A549 (cell line): ENCODE measurements around the gene TECPR2. TPM values are rescaled to one million over a fixed set of nuclear protein-coding genes. Genes with fewer than 3 reads are reported as not detected.

Source experiments
- ATAC-seq, 2 experiments: fragments of 200-7000 bp in 1 of 2; fragments of >200 bp in 1 of 2; cut with Nextera tagmentation in 1 of 2; cut with Tn5 transposase in 1 of 2; 3 replicates each; pipeline versions ENCODE4 v1.8.0 to v1.9.1; 2018 to 2020; ENCODE audit warnings: mild to moderate bottlenecking in 1 of 2, moderate library complexity in 1 of 2
- CTCF ChIA-PET: fragments of 300-600 bp; sonication (Branson Sonifier 250); formaldehyde crosslinking; extraction: SDS; loops from one replicate; lab custom pipeline; 2021; ENCODE audit warnings: antibody characterized with exemption, inconsistent platforms; lab: Yijun Ruan, JAX
- POLR2A ChIA-PET: fragments of 350-600 bp; formaldehyde crosslinking; extraction: SDS; loops from one replicate; lab custom pipeline; 2021; ENCODE audit warnings: antibody characterized with exemption, inconsistent platforms; lab: Yijun Ruan, JAX
- DNase-seq, 2 experiments: peaks; one replicate each; pipeline versions ENCODE4 v3.0.0 to v3.0.0-alpha.2; 2011 to 2016; ENCODE audit warnings: low read depth in 1 of 2, low spot score in 1 of 2
- FAIRE-seq: peaks from 2 replicates; lab custom pipeline; 2011; peaks lifted over from hg19 to GRCh38; lab: Jason Lieb, UNC
- H3K27ac ChIP-seq, 2 experiments: fragments of >200 bp; sonication (Bioruptor Twin); formaldehyde crosslinking; 3 replicates each; pipeline ENCODE4 v1.5.1; 2016 to 2017
- H3K4me1 ChIP-seq: fragments of >200 bp; sonication (Bioruptor Twin); formaldehyde crosslinking; 3 replicates; pipeline ENCODE4 v1.6.1; 2016
- H3K4me2 ChIP-seq: fragments of >200 bp; sonication (Bioruptor Twin); formaldehyde crosslinking; 3 replicates; pipeline ENCODE4 v1.6.1; 2016
- H3K4me3 ChIP-seq: fragments of >200 bp; sonication (Bioruptor Twin); formaldehyde crosslinking; 3 replicates; pipeline ENCODE4 v1.5.1; 2016
- H3K9me3 ChIP-seq: fragments of >200 bp; sonication (Bioruptor Twin); formaldehyde crosslinking; 3 replicates; pipeline ENCODE4 v1.6.1; 2016
- ATOH8 ChIP-seq: fragments of 250-450 bp; sonication (Bioruptor Pico); IDR thresholded peaks from 2 replicates; pipeline ENCODE4 v1.5.0; 2020; ENCODE audit warnings: low read depth, mild to moderate bottlenecking, moderate library complexity
- BHLHE40 ChIP-seq: IDR thresholded peaks from 2 replicates; pipeline ENCODE4 v1.6.1; 2012; ENCODE audit warnings: low read depth, low read length, inconsistent platforms
- CEBPB ChIP-seq, 2 experiments: fragments of >200 bp in 1 of 2; sonication (Bioruptor Twin) in 1 of 2; formaldehyde crosslinking in 1 of 2; IDR thresholded peaks; 2 replicates each; pipeline ENCODE4 v1.6.1; 2012 to 2016
- CTCF ChIP-seq: fragments of >200 bp; sonication (Bioruptor Twin); formaldehyde crosslinking; IDR thresholded peaks from 3 replicates; pipeline ENCODE4 v1.5.1; 2016
- ESRRA ChIP-seq: fragments of 150-350 bp; IDR thresholded peaks from 2 replicates; pipeline ENCODE4 v1.6.1; 2014; ENCODE audit warnings: mild to moderate bottlenecking, low read length, borderline replicate concordance
- FOSB ChIP-seq: fragments of 250-450 bp; sonication (Bioruptor Pico); IDR thresholded peaks from 2 replicates; pipeline ENCODE4 v1.5.0; 2020; ENCODE audit warnings: mild to moderate bottlenecking, moderate library complexity
- HEYL ChIP-seq: fragments of 250-450 bp; sonication (Bioruptor Pico); IDR thresholded peaks from 2 replicates; pipeline ENCODE4 v1.8.0; 2021; ENCODE audit warnings: mild to moderate bottlenecking, moderate library complexity
- HOXA7 ChIP-seq: fragments of 250-450 bp; sonication (Bioruptor Pico); IDR thresholded peaks from 2 replicates; pipeline ENCODE4 v1.5.0; 2020; ENCODE audit warnings: mild to moderate bottlenecking, moderate library complexity
- HOXB5 ChIP-seq: fragments of 250-450 bp; sonication (Bioruptor Pico); IDR thresholded peaks from 2 replicates; pipeline ENCODE4 v1.5.0; 2020; ENCODE audit warnings: mild to moderate bottlenecking, moderate library complexity
- MAFK ChIP-seq: fragments of 450-650 bp; IDR thresholded peaks from 2 replicates; pipeline ENCODE4 v1.6.1; 2014; ENCODE audit not compliant: partially characterized antibody
- MYC ChIP-seq: IDR thresholded peaks from 2 replicates; pipeline ENCODE4 v1.6.1; 2012; ENCODE audit warnings: mild to moderate bottlenecking, inconsistent platforms, low read length, improper control_type of control experiment, borderline replicate concordance
- PHF8 ChIP-seq: fragments of 200-600 bp; sonication (generic); IDR thresholded peaks from 2 replicates; pipeline ENCODE4 v1.6.1; 2016; ENCODE audit warnings: low read depth, mild to moderate bottlenecking, antibody characterized with exemption, moderate library complexity, borderline replicate concordance
- RAD21 ChIP-seq, 2 experiments: fragments of >200 bp in 1 of 2; sonication (Bioruptor Twin) in 1 of 2; formaldehyde crosslinking in 1 of 2; IDR thresholded peaks in 1 of 2; conservative IDR thresholded peaks in 1 of 2; 2 replicates in 1 of 2; 3 replicates in 1 of 2; pipeline ENCODE4 v1.6.1; 2012 to 2018; ENCODE audit warnings: inconsistent platforms in 1 of 2
- SMC3 ChIP-seq: fragments of >200 bp; sonication (Bioruptor Twin); formaldehyde crosslinking; IDR thresholded peaks from 3 replicates; pipeline ENCODE4 v1.6.1; 2018; ENCODE audit warnings: inconsistent platforms
- SREBF2 ChIP-seq: fragments of 450-650 bp; IDR thresholded peaks from 2 replicates; pipeline ENCODE4 v1.6.1; 2014; ENCODE audit warnings: mild to moderate bottlenecking, moderate library complexity
- ZC3H11A ChIP-seq: fragments of 450-650 bp; IDR thresholded peaks from 2 replicates; pipeline ENCODE4 v1.6.1; 2014; ENCODE audit warnings: antibody characterized with exemption, mild to moderate bottlenecking
- ZNF302 ChIP-seq: fragments of 250-450 bp; sonication (Bioruptor Pico); IDR thresholded peaks from 2 replicates; pipeline ENCODE4 v1.9.0; 2021; ENCODE audit warnings: inconsistent platforms, mild to moderate bottlenecking, moderate library complexity
- ZSCAN20 ChIP-seq: fragments of 250-450 bp; sonication (Bioruptor Pico); IDR thresholded peaks from 2 replicates; pipeline ENCODE4 v1.8.0; 2022; ENCODE audit warnings: mild to moderate bottlenecking, moderate library complexity
- WGBS: methylation state at CpG from one replicate; pipeline ENCODE4 v1.1.6; 2017; ENCODE audit errors: missing lambda C conversion rate; 5-methylcytosine and 5-hydroxymethylcytosine counted together
- polyA plus RNA-seq, 4 experiments: library from polyadenylated mRNA; depleted of rRNA in 3 of 4; stranded (reverse); fragments of >200 nt; fragmentation: RNase III in 1 of 4; extraction: RNeasy Plus Mini Kit Qiagen cat#74134 plus additional on column Dnase treatment in 1 of 4; gene quantifications; 2 replicates in 3 of 4; 3 replicates in 1 of 4; pipeline ENCODE4 v1.2.3, GENCODE V29; 2011 to 2017
- TF ChIP-seq, protein P1 (sequence below): fragments of 200-600 bp; sonication (generic); IDR thresholded peaks from 2 replicates; pipeline ENCODE4 v1.6.1; 2016; ENCODE audit warnings: antibody characterized with exemption, mild to moderate bottlenecking, moderate library complexity
- TF ChIP-seq, protein P2 (sequence below): fragments of >200 bp; sonication (Bioruptor Twin); formaldehyde crosslinking; IDR thresholded peaks from 3 replicates; pipeline ENCODE4 v1.6.1; 2016

The TECPR2 gene
- polyA plus RNA-seq, 2 of the 4 experiments (the other 2 are of a cell fraction), result 5.9 to 7.6 TPM

DNA sequence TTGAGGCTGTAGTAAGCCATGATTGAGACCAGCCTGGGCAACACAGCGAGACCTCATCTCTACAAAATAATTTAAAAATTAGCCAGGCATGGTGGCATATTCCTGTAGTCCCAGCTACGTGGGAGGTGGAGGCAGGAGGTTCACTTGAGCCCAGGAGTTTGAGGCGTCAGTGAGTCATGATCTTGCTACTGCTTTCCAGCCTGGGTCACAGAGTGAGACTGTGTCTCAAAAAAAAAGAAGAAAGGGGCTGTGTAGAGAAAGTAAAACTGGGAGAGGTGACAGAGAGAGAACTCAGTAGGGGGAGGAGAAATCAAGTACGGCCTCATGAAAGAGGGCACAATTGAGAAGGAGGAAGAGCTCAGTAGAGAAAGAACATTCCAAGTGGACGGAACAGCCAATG is 12.4 kb downstream of the TECPR2 start:
- Histone ChIP-seq H3K4me1 (no peaks in the 10 kb centered on the region), H3K27ac (no peak overlapping the region)
- POLR2A ChIA-PET, result no interaction called here

DNA sequence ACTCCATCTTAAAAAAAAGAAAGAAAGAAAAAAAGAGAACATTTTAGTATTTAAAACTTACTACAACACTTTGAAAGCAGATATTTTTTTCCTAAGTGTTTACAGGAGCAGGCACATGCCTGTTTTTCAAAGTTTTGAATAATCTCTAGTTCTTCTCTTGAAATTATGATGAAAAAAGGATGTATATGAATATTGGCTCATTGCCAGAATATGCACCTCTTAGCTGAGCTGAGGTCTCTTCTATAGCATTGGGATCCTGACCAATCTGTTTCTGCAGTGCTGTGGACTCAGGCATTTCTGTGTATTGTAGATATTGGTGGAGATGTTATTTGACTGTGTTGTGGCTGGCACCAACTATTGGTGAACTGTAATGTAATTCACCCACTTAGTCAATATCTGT is 15.0 kb downstream of the TECPR2 start:
- H3K4me3 ChIP-seq, result no peak overlapping the region
- no peak overlapping the region for H3K4me2 ChIP-seq
- ATAC-seq (no peak), FAIRE-seq (no peak), DNase-seq (no peak)
- POLR2A ChIA-PET, result no interaction called here
- CTCF ChIA-PET, result interaction anchor here (0.6 to 0.9 kb wide), 2 partner anchors 61 to 216 kb away, joined by 3 read pairs; no protein-coding TSS in a partner anchor
- no peak overlapping the region for H3K27ac ChIP-seq
- TF ChIP-seq BHLHE40 (no peak), SREBF2 (no peak), SMC3 (no peak), MAFK (no peak), FOSB (CRISPR knock-in tag) (no peak), HEYL (no peak)
- TF ChIP-seq, protein P1, sequence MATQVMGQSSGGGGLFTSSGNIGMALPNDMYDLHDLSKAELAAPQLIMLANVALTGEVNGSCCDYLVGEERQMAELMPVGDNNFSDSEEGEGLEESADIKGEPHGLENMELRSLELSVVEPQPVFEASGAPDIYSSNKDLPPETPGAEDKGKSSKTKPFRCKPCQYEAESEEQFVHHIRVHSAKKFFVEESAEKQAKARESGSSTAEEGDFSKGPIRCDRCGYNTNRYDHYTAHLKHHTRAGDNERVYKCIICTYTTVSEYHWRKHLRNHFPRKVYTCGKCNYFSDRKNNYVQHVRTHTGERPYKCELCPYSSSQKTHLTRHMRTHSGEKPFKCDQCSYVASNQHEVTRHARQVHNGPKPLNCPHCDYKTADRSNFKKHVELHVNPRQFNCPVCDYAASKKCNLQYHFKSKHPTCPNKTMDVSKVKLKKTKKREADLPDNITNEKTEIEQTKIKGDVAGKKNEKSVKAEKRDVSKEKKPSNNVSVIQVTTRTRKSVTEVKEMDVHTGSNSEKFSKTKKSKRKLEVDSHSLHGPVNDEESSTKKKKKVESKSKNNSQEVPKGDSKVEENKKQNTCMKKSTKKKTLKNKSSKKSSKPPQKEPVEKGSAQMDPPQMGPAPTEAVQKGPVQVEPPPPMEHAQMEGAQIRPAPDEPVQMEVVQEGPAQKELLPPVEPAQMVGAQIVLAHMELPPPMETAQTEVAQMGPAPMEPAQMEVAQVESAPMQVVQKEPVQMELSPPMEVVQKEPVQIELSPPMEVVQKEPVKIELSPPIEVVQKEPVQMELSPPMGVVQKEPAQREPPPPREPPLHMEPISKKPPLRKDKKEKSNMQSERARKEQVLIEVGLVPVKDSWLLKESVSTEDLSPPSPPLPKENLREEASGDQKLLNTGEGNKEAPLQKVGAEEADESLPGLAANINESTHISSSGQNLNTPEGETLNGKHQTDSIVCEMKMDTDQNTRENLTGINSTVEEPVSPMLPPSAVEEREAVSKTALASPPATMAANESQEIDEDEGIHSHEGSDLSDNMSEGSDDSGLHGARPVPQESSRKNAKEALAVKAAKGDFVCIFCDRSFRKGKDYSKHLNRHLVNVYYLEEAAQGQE, result no peak
- no peaks in the 10 kb centered on the region for H3K4me1 ChIP-seq
- H3K9me3 ChIP-seq, result no peaks in the 10 kb centered on the region

More for the DNA sequence above, 12.4 kb downstream of the TECPR2 start:
- TF ChIP-seq CTCF, result no peak
- TF ChIP-seq SMC3, result no peak
- no peak for TF ChIP-seq MYC
- TF ChIP-seq, protein P2, sequence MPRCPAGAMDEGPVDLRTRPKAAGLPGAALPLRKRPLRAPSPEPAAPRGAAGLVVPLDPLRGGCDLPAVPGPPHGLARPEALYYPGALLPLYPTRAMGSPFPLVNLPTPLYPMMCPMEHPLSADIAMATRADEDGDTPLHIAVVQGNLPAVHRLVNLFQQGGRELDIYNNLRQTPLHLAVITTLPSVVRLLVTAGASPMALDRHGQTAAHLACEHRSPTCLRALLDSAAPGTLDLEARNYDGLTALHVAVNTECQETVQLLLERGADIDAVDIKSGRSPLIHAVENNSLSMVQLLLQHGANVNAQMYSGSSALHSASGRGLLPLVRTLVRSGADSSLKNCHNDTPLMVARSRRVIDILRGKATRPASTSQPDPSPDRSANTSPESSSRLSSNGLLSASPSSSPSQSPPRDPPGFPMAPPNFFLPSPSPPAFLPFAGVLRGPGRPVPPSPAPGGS, result no peak
- TF ChIP-seq PHF8, result no peak
- no peak for TF ChIP-seq ESRRA
- TF ChIP-seq RAD21 (conservative IDR thresholded peaks at IDR 0.05 in 1 of 2, IDR thresholded peaks at IDR 0.05 in 1 of 2), result no peak
- no peak for TF ChIP-seq ZSCAN20 (CRISPR knock-in tag)
- TF ChIP-seq HOXB5 (CRISPR knock-in tag), result no peak
- no peak for TF ChIP-seq CEBPB (IDR thresholded peaks at IDR 0.05)
- TF ChIP-seq, protein P1, result no peak
- TF ChIP-seq MAFK, result no peak
- no peak for TF ChIP-seq HOXA7 (CRISPR knock-in tag)
- TF ChIP-seq ATOH8 (CRISPR knock-in tag), result no peak
- no peak for TF ChIP-seq ZNF302 (CRISPR knock-in tag)
- no peak for TF ChIP-seq ZC3H11A
- 90% methylated on average over 5 of the region's 5 CpGs for WGBS
- Histone ChIP-seq H3K4me2 (no peak overlapping the region), H3K4me3 (no peak overlapping the region), H3K9me3 (no peaks in the 10 kb centered on the region)
- no peak for DNase-seq
- no peak for ATAC-seq
- CTCF ChIA-PET, result interaction anchor here (1.4 to 1.5 kb wide), 2 partner anchors 13 to 17 kb away, joined by 4 read pairs; no protein-coding TSS in a partner anchor
- FAIRE-seq, result no peak
